HCT116 (cell line): Measurements from ENCODE around the gene MAP2K3. TPM values are rescaled to one million over a fixed set of nuclear protein-coding genes. Genes with fewer than 3 reads are reported as not detected.

Experiments used
- ATAC-seq: fragments of 200-7000 bp; cut with Tn5 transposase; 2 replicates; pipeline ENCODE4 v1.9.1; 2020; ENCODE audit warnings: mild to moderate bottlenecking, moderate library complexity
- BruUV-seq: library from RNA; stranded (reverse); fragments of 400-500 nt; replicated peaks from 2 replicates; lab custom pipeline; 2021; lab: Mats Ljungman, UMichigan
- CTCF ChIA-PET: fragments of 300-600 bp; sonication (Branson Sonifier 250); formaldehyde crosslinking; loops from one replicate; lab custom pipeline; 2021; ENCODE audit warnings: antibody characterized with exemption; lab: Charles Lee
- POLR2A ChIA-PET: fragments of 300-600, 350-600 bp; sonication (Branson Sonifier 250); formaldehyde crosslinking; loops from one replicate; lab custom pipeline; 2021; ENCODE audit warnings: antibody characterized with exemption; lab: Charles Lee
- RAD21 ChIA-PET, 2 experiments: fragments of 300-600 bp; sonication (Branson Sonifier 250); formaldehyde crosslinking; loops; one replicate each; lab custom pipeline; 2023; ENCODE audit warnings: low total read pairs in 2 of 2; ENCODE audit not compliant: uncharacterized antibody in 2 of 2, unreplicated experiment in 2 of 2, low non-redundant PET in 1 of 2; lab: Charles Lee
- DNase-seq: peaks from one replicate; pipeline ENCODE4 v3.0.0-alpha.2; 2010; ENCODE audit warnings: low read depth, low spot score
- H2AFZ ChIP-seq: fragments of 200-600 bp; shearing (Covaris generic), sonication (generic); 2 replicates; pipeline ENCODE4 v1.6.1; 2017; ENCODE audit warnings: low read depth, mixed run types, mixed read lengths, antibody characterized with exemption, low read length; ENCODE audit not compliant: poor library complexity, severe bottlenecking
- H3K27ac ChIP-seq: 2 replicates; pipeline ENCODE4 v1.5.1; 2012; ENCODE audit warnings: low read depth, low read length
- H3K27me3 ChIP-seq: fragments of 200-600 bp; sonication (generic); 2 replicates; pipeline ENCODE4 v1.6.1; 2016; ENCODE audit warnings: mixed run types, low read length, mixed read lengths; ENCODE audit not compliant: insufficient read depth
- H3K36me3 ChIP-seq, 2 experiments: fragments of 200-500 bp in 1 of 2; fragments of 200-600 bp in 1 of 2; sonication (Bioruptor generic) in 1 of 2; sonication (generic) in 1 of 2; 2 replicates each; pipeline versions ENCODE4 v1.5.1 to v1.6.1; 2014 to 2016; ENCODE audit warnings: low read length in 2 of 2, inconsistent platforms in 1 of 2, mixed read lengths in 1 of 2, mixed run types in 1 of 2; ENCODE audit not compliant: insufficient read depth in 2 of 2, control insufficient read depth in 1 of 2
- H3K4me1 ChIP-seq, 2 experiments: fragments of 200-600 bp in 1 of 2; sonication (generic) in 1 of 2; 2 replicates each; pipeline versions ENCODE4 v1.5.1 to v1.6.1; 2012 to 2017; ENCODE audit warnings: low read length in 2 of 2, inconsistent platforms in 1 of 2, mild to moderate bottlenecking in 1 of 2, mixed read lengths in 1 of 2, mixed run types in 1 of 2, moderate library complexity in 1 of 2; ENCODE audit not compliant: insufficient read depth in 2 of 2, control insufficient read depth in 1 of 2
- H3K4me2 ChIP-seq: fragments of 200-600 bp; sonication (generic); 2 replicates; pipeline ENCODE4 v1.6.1; 2017; ENCODE audit warnings: mixed run types, low read length, mixed read lengths
- H3K4me3 ChIP-seq, 2 experiments: fragments of 200-600 bp in 1 of 2; sonication (generic) in 1 of 2; replicated peaks in 1 of 2; 2 replicates each; pipeline ENCODE4 v1.5.1; 2011 to 2016; ENCODE audit warnings: low read length in 2 of 2, control low read depth in 1 of 2, low read depth in 1 of 2, mild to moderate bottlenecking in 1 of 2, mixed read lengths in 1 of 2, mixed run types in 1 of 2
- H3K79me2 ChIP-seq: fragments of 200-600 bp; sonication (generic); 2 replicates; pipeline ENCODE4 v1.6.1; 2017; ENCODE audit warnings: mild to moderate bottlenecking, mixed run types, low read length, moderate library complexity, mixed read lengths; ENCODE audit not compliant: insufficient read depth
- H3K9ac ChIP-seq: fragments of 200-600 bp; sonication (generic); 2 replicates; pipeline ENCODE4 v1.6.1; 2016; ENCODE audit warnings: low read length, mixed read lengths
- H3K9me2 ChIP-seq: fragments of 200-600 bp; sonication (generic), shearing (Covaris generic); 2 replicates; pipeline ENCODE4 v1.6.1; 2017; ENCODE audit warnings: mixed run types, mild to moderate bottlenecking, moderate library complexity; ENCODE audit not compliant: insufficient read depth
- H3K9me3 ChIP-seq, 2 experiments: fragments of 200-500 bp in 1 of 2; fragments of 200-600 bp in 1 of 2; sonication (Bioruptor generic) in 1 of 2; sonication (generic) in 1 of 2; 2 replicates each; pipeline ENCODE4 v1.6.1; 2014 to 2017; ENCODE audit warnings: low read length in 2 of 2, mixed read lengths in 2 of 2, inconsistent platforms in 1 of 2, low read depth in 1 of 2, mild to moderate bottlenecking in 1 of 2, mixed run types in 1 of 2, moderate library complexity in 1 of 2; ENCODE audit not compliant: control insufficient read depth in 1 of 2, insufficient read depth in 1 of 2
- H4K20me1 ChIP-seq: fragments of 200-600 bp; sonication (generic), shearing (Covaris generic); 2 replicates; pipeline ENCODE4 v1.6.1; 2017; ENCODE audit warnings: mixed run types, mild to moderate bottlenecking, moderate library complexity; ENCODE audit not compliant: insufficient read depth
- ATF3 ChIP-seq: IDR thresholded peaks from 2 replicates; pipeline ENCODE4 v1.6.1; 2012
- CBX3 ChIP-seq: IDR thresholded peaks from 2 replicates; pipeline ENCODE4 v1.6.1; 2012; ENCODE audit warnings: low read depth
- CEBPB ChIP-seq: IDR thresholded peaks from 2 replicates; pipeline ENCODE4 v1.6.1; 2012; ENCODE audit warnings: low read depth
- EGR1 ChIP-seq: IDR thresholded peaks from 2 replicates; pipeline ENCODE4 v1.6.1; 2012; ENCODE audit warnings: low read depth
- ELF1 ChIP-seq: IDR thresholded peaks from 2 replicates; pipeline ENCODE4 v1.6.1; 2012; ENCODE audit warnings: low read depth, borderline replicate concordance
- EZH2 ChIP-seq: fragments of 200-600 bp; sonication (generic); IDR thresholded peaks from 2 replicates; pipeline ENCODE4 v1.6.1; 2017; ENCODE audit warnings: antibody characterized with exemption, mixed run types
- EZH2phosphoT487 ChIP-seq: fragments of 200-600 bp; IDR thresholded peaks from 2 replicates; pipeline ENCODE4 v1.6.1; 2018; ENCODE audit warnings: antibody characterized with exemption, borderline replicate concordance
- FOSL1 ChIP-seq: IDR thresholded peaks from 2 replicates; pipeline ENCODE4 v1.6.1; 2012; ENCODE audit warnings: low read depth
- JUND ChIP-seq: IDR thresholded peaks from 2 replicates; pipeline ENCODE4 v1.6.1; 2012
- POLR2A ChIP-seq: IDR thresholded peaks from 2 replicates; pipeline ENCODE4 v1.7.0; 2011; ENCODE audit warnings: borderline replicate concordance; ENCODE audit not compliant: insufficient read depth, insufficient read length; ENCODE audit errors: extremely low read depth
- POLR2AphosphoS5 ChIP-seq: IDR thresholded peaks from 2 replicates; pipeline ENCODE4 v1.6.1; 2011; ENCODE audit warnings: mild to moderate bottlenecking, low read depth, low read length, moderate library complexity
- SRF ChIP-seq: IDR thresholded peaks from 2 replicates; pipeline ENCODE4 v1.6.1; 2012; ENCODE audit warnings: low read depth
- TCF7L2 ChIP-seq: IDR thresholded peaks from 2 replicates; pipeline ENCODE4 v1.7.0; 2011; ENCODE audit warnings: borderline replicate concordance, inconsistent platforms; ENCODE audit not compliant: insufficient read depth, insufficient read length; ENCODE audit errors: extremely low read depth
- YY1 ChIP-seq: IDR thresholded peaks from 2 replicates; pipeline ENCODE4 v1.6.1; 2011; ENCODE audit warnings: low read length, low read depth, moderate library complexity, mild to moderate bottlenecking; ENCODE audit not compliant: insufficient replicate concordance; ENCODE audit errors: extremely low read depth
- ZBTB33 ChIP-seq: IDR thresholded peaks from 2 replicates; pipeline ENCODE4 v1.6.1; 2011; ENCODE audit warnings: mild to moderate bottlenecking, low read length, moderate library complexity; ENCODE audit not compliant: insufficient replicate concordance; ENCODE audit errors: extremely low read depth
- ZFX ChIP-seq: fragments of 450-650 bp; IDR thresholded peaks from 2 replicates; pipeline ENCODE4 v1.6.1; 2017
- intact Hi-C: fragments of 100-400 bp; cut with micrococcal nuclease; formaldehyde crosslinking; loops from 2 replicates; pipeline ENCODE4 v1.10.0; 2022
- total RNA-seq: library from RNA; stranded (reverse); gene quantifications from one replicate; pipeline ENCODE4 v1.2.1, GENCODE V29; 2021; ENCODE audit not compliant: unreplicated experiment

The MAP2K3 gene
- total RNA-seq, 1 experiment from 2014 or later = 96.7 TPM

- Histone ChIP-seq H4K20me1 (no peaks in the 10 kb centered on the region), H2AFZ (no peak overlapping the region), H3K79me2 (no peaks in the 10 kb centered on the region), H3K9me3 (no peaks in the 10 kb centered on the region), H3K27me3 (no peaks in the 10 kb centered on the region), H3K4me3 (no peak overlapping the region), H3K4me2 (no peak overlapping the region), H3K9ac (no peak overlapping the region), H3K4me1 (peaks cover 13 to 30% of the 10 kb centered on the region in 2 experiments), H3K9me2 (no peaks in the 10 kb centered on the region), H3K36me3 (no peaks in the 10 kb centered on the region), H3K27ac (no peak overlapping the region)
- TF ChIP-seq POLR2A = no peak
- no peak for TF ChIP-seq EGR1
- BruUV-seq = no TSS peak
- ChIA-PET CTCF (interaction anchor here (0.7 to 1.0 kb wide), 2 partner anchors 10 kb away, joined by 3 read pairs; no protein-coding TSS in a partner anchor), POLR2A (no interaction called here), RAD21 (no interaction called here)
- intact Hi-C loops = no loop called here
- ATAC-seq (no peak), DNase-seq (no peak)
Measured at GRCh38 chr17:21249920-21250703, 34.4 kb upstream of the MAP2K3 start.

- Histone ChIP-seq H2AFZ (no peak overlapping the region), H3K4me2 (no peak overlapping the region), H3K4me3 (no peak overlapping the region), H4K20me1 (no peaks in the 10 kb centered on the region), H3K9ac (no peak overlapping the region), H3K4me1 (peaks cover 13 to 30% of the 10 kb centered on the region in 2 experiments), H3K79me2 (no peaks in the 10 kb centered on the region), H3K9me3 (no peaks in the 10 kb centered on the region), H3K9me2 (no peaks in the 10 kb centered on the region), H3K27ac (no peak overlapping the region), H3K27me3 (no peaks in the 10 kb centered on the region), H3K36me3 (no peaks in the 10 kb centered on the region)
- ChIA-PET RAD21 (no interaction called here), CTCF (interaction anchor here (1.0 kb wide), 1 partner anchor 11 kb away, joined by 3 read pairs; no protein-coding TSS in a partner anchor), POLR2A (no interaction called here)
- ATAC-seq = no peak
- DNase-seq = no peak
- no TSS peak for BruUV-seq
- TF ChIP-seq YY1 (no peak), ZBTB33 (no peak), ELF1 (no peak), POLR2A (no peak), JUND (no peak), ZFX (no peak), SRF (no peak), POLR2AphosphoS5 (no peak), EZH2 (no peak), FOSL1 (no peak), CEBPB (no peak), EZH2phosphoT487 (no peak), ATF3 (no peak), CBX3 (no peak), TCF7L2 (no peak)
- intact Hi-C loops = no loop called here
Measured at GRCh38 chr17:21250854-21251253, 33.7 kb upstream of the MAP2K3 start.
